Measurements from ENCODE around the gene GPC2.
"Not testable (repeated sequence)": the region's sequence is repeated elsewhere in the genome, so short reads cannot be mapped to it uniquely, and the experiment has no call there.

The GPC2 gene

DNA sequence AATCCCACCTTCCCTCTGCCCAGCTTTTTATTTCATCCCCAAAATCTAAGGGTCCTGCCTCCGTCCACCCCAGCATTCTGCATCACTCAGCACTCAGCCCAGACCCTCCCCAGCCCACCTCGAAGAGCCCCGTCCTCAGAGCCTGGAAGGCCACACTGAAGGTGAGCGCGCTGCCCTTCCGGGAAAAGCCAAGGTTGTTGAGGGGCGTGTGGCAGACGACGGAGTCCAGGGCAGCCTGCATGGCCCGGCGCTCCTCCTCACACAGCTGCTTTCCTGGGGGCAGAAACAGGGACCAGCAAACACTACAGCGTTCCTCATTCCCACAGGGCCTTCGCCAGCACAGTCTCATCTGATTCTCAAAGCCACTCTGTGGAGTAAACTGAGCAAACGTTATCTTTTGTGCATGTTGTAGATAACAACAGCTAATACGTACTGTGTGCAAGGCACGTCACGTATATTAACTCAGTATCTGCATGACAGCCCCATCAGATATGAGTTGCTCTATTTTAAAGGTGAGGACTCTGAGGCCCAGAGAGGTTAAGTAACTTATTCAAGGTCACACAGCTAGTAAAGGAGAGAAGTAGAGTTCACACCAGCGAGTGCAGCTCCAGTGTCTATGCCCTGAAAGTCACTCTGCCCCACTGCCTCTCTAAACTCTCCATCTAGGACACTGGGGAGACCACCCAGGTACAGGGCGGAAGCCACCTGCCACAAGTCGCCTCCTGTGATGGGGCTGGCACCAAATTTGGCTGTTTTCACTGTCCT, 21.4 kb downstream of the GPC2 start:
- H3K9ac ChIP-seq (ENCODE audit: low read length), result no peak overlapping the region
- H3K4me1 ChIP-seq (ENCODE audit: control insufficient read depth, low read depth, low read length), result peaks cover 4% of the 10 kb centered on the region
- no peaks in the 10 kb centered on the region for H3K27me3 ChIP-seq (ENCODE audit: control insufficient read depth, insufficient read depth, low read length)
- H3K36me3 ChIP-seq (ENCODE audit: control insufficient read depth, low read depth, low read length), result peaks cover 24% of the 10 kb centered on the region
- H3K4me3 ChIP-seq (ENCODE audit: low read length), result no peak overlapping the region
- H3K9me3 ChIP-seq (ENCODE audit: control insufficient read depth, low read depth, low read length), result no peaks in the 10 kb centered on the region
- H3K27ac ChIP-seq (ENCODE audit: low read length), result no peak overlapping the region

GRCh38 chr7:100154651-100155491, 22.3 kb downstream of the GPC2 start:
- Histone ChIP-seq H3K36me3 (ENCODE audit: control insufficient read depth, low read depth, low read length) (peaks cover 24% of the 10 kb centered on the region), H3K4me1 (ENCODE audit: control insufficient read depth, low read depth, low read length) (peaks cover 8% of the 10 kb centered on the region)

GRCh38 chr7:100153708-100154535, 23.3 kb downstream of the GPC2 start:
- no peak overlapping the region for H3K4me3 ChIP-seq (ENCODE audit: low read length)
- H3K27ac ChIP-seq (ENCODE audit: low read length), result no peak overlapping the region
- no peaks in the 10 kb centered on the region for H3K27me3 ChIP-seq (ENCODE audit: control insufficient read depth, insufficient read depth, low read length)
- peaks cover 10% of the 10 kb centered on the region for H3K4me1 ChIP-seq (ENCODE audit: control insufficient read depth, low read depth, low read length)
- H3K9me3 ChIP-seq (ENCODE audit: control insufficient read depth, low read depth, low read length), result no peaks in the 10 kb centered on the region
- H3K36me3 ChIP-seq (ENCODE audit: control insufficient read depth, low read depth, low read length), result peaks cover 24% of the 10 kb centered on the region
- H3K9ac ChIP-seq (ENCODE audit: low read length), result no peak overlapping the region

More at GRCh38 chr7:100154651-100155491, 22.3 kb downstream of the GPC2 start:
- no peak overlapping the region for H3K4me3 ChIP-seq (ENCODE audit: low read length)
- H3K27me3 ChIP-seq (ENCODE audit: control insufficient read depth, insufficient read depth, low read length), result no peaks in the 10 kb centered on the region
- H3K9ac ChIP-seq (ENCODE audit: low read length), result no peak overlapping the region
- H3K9me3 ChIP-seq (ENCODE audit: control insufficient read depth, low read depth, low read length), result no peaks in the 10 kb centered on the region
- H3K27ac ChIP-seq (ENCODE audit: low read length), result no peak overlapping the region

DNA sequence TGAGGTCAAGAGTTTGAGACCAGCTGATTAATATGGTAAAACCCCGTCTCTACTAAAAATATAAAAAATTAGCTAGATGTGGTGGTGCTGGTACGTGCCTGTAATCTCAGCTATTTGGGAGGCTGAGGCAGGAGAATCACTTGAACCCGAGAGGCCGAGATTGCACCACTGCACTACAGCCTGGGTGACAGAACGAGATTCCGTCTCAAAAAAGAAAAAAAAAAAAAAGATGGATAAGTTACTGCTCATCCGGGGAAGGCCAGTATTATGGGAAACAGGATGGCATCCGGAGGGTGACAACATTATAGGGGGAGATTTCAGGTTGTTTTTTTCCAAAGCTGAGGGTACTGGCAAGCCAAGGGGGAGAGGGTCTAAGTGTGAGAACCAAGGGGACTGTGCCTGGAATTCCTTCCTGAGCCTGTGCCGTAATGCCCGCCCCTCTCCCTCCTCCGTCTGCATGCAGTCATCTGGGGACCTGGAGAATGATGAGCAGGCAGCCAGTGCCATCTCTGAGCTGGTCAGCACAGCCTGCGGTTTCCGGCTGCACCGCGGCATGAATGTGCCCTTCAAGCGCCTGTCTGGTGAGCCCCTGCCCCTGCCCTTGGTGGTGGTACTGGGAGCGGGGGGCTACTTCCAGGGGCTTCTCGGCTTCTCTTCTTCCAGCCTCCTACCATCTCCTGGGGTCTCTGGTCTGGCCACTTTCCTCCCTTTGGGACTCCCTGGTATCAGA, 24.1 kb downstream of the GPC2 start:
- no peak overlapping the region for H3K27ac ChIP-seq (ENCODE audit: low read length)

GRCh38 chr7:100152404-100152803, 24.8 kb downstream of the GPC2 start:
- Histone ChIP-seq H3K4me3 (ENCODE audit: low read length) (no peak overlapping the region), H3K9me3 (ENCODE audit: control insufficient read depth, low read depth, low read length) (no peaks in the 10 kb centered on the region), H3K4me1 (ENCODE audit: control insufficient read depth, low read depth, low read length) (peaks cover 11% of the 10 kb centered on the region), H3K9ac (ENCODE audit: low read length) (no peak overlapping the region), H3K27ac (ENCODE audit: low read length) (no peak overlapping the region), H3K36me3 (ENCODE audit: control insufficient read depth, low read depth, low read length) (peaks cover 24% of the 10 kb centered on the region), H3K27me3 (ENCODE audit: control insufficient read depth, insufficient read depth, low read length) (no peaks in the 10 kb centered on the region)

More for the DNA sequence above, 24.1 kb downstream of the GPC2 start:
- H3K4me3 ChIP-seq (ENCODE audit: low read length), result no peak overlapping the region
- H3K36me3 ChIP-seq (ENCODE audit: control insufficient read depth, low read depth, low read length), result peaks cover 24% of the 10 kb centered on the region
- no peaks in the 10 kb centered on the region for H3K27me3 ChIP-seq (ENCODE audit: control insufficient read depth, insufficient read depth, low read length)
- no peaks in the 10 kb centered on the region for H3K9me3 ChIP-seq (ENCODE audit: control insufficient read depth, low read depth, low read length)
- peaks cover 12% of the 10 kb centered on the region for H3K4me1 ChIP-seq (ENCODE audit: control insufficient read depth, low read depth, low read length)
- no peak overlapping the region for H3K9ac ChIP-seq (ENCODE audit: low read length)

DNA sequence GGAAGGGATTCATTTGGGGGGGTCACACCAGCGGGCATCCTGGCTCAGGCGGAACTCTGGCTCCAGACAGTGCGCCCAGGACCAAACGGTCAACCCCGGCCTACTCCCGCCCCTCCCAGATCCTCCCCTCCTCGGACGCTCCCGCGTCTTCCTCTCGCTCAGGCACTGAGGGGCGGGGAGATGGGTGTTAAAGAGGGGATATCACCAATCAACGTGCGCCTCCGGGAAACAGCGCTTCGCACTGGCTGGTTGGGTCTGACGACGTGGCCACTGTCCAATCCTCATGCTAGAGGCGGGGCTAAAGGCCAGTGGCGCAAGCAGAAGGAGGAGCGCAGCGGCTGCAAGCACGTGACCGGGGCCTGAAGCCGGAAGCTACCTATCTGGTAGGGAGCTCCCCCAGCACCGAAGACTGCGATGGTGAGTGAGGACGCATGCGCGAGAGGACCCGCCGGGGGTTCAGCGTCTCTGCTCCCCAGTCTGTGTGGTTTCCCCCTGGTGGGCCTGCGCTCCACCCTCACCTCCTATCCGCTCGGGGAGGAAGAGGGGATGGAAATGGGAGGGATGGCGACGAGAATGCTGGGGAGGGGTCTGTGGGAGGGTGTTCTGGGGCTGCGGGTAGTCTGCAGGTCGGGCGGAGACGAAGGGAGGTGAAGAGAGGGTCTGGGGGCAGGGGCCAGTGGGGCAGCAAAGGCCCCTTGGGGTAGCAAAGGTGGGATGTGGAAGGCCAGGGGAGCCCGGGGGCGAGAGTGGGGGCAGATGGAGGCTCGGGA, 28.4 kb downstream of the GPC2 start, which contains the start of gene LAMTOR4:
LAMTOR4 (plus strand) TSS at position 360 of the 770 bp plus-strand sequence; CDS start at position 415, 55 bp downstream.
- Histone ChIP-seq H3K4me3 (ENCODE audit: low read length) (peak within 1 kb of the TSS; percentile 94), H3K27me3 (ENCODE audit: control insufficient read depth, insufficient read depth, low read length) (no peaks in the 10 kb centered on the region), H3K4me1 (ENCODE audit: control insufficient read depth, low read depth, low read length) (peaks cover 10% of the 10 kb centered on the region), H3K9ac (ENCODE audit: low read length) (peak within 1 kb of the TSS; percentile 77), H3K36me3 (ENCODE audit: control insufficient read depth, low read depth, low read length) (peaks cover 3% of the 10 kb centered on the region), H3K27ac (ENCODE audit: low read length) (peak within 1 kb of the TSS; percentile 67), H3K9me3 (ENCODE audit: control insufficient read depth, low read depth, low read length) (no peaks in the 10 kb centered on the region)

DNA sequence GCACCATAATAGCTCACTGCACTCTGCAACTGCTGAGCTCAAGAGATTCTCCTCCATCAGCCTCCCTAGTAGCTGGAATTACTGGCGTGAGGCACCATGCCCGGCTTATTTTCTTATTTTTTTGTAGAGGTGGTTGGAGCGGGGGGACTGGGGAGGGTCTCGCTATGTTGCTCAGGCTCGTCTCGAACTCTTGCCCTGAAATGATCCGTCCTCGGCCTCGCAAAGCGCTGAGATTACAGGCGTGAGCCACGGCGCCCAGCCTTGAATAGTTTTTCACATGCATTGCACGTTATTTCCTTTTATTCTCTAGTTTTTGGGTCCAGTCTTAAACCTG, 29.0 kb downstream of the GPC2 start:
- Histone ChIP-seq H3K4me3 (ENCODE audit: low read length) (peak overlapping the region; percentile 28), H3K4me1 (ENCODE audit: control insufficient read depth, low read depth, low read length) (peaks cover 10% of the 10 kb centered on the region), H3K9ac (ENCODE audit: low read length) (no peak overlapping the region), H3K27me3 (ENCODE audit: control insufficient read depth, insufficient read depth, low read length) (no peaks in the 10 kb centered on the region), H3K27ac (ENCODE audit: low read length) (peak overlapping the region; percentile 24), H3K36me3 (ENCODE audit: control insufficient read depth, low read depth, low read length) (no peaks in the 10 kb centered on the region), H3K9me3 (ENCODE audit: control insufficient read depth, low read depth, low read length) (no peaks in the 10 kb centered on the region)

GRCh38 chr7:100147278-100147677, 29.9 kb downstream of the GPC2 start:
- H3K9ac ChIP-seq (ENCODE audit: low read length), result no peak overlapping the region
- peaks cover 10% of the 10 kb centered on the region for H3K4me1 ChIP-seq (ENCODE audit: control insufficient read depth, low read depth, low read length)
- no peak overlapping the region for H3K4me3 ChIP-seq (ENCODE audit: low read length)
- no peaks in the 10 kb centered on the region for H3K9me3 ChIP-seq (ENCODE audit: control insufficient read depth, low read depth, low read length)
- no peak overlapping the region for H3K27ac ChIP-seq (ENCODE audit: low read length)
- no peaks in the 10 kb centered on the region for H3K36me3 ChIP-seq (ENCODE audit: control insufficient read depth, low read depth, low read length)
- no peaks in the 10 kb centered on the region for H3K27me3 ChIP-seq (ENCODE audit: control insufficient read depth, insufficient read depth, low read length)

GRCh38 chr7:100146350-100146749, 30.8 kb downstream of the GPC2 start:
- not testable (repeated sequence) for H3K36me3 ChIP-seq (ENCODE audit: control insufficient read depth, low read depth, low read length); H3K27ac ChIP-seq (ENCODE audit: low read length); H3K9me3 ChIP-seq (ENCODE audit: control insufficient read depth, low read depth, low read length); H3K27me3 ChIP-seq (ENCODE audit: control insufficient read depth, insufficient read depth, low read length); H3K4me3 ChIP-seq (ENCODE audit: low read length); H3K9ac ChIP-seq (ENCODE audit: low read length)
- H3K4me1 ChIP-seq (ENCODE audit: control insufficient read depth, low read depth, low read length), result peaks cover 10% of the 10 kb centered on the region

- Histone ChIP-seq H3K9me3 (ENCODE audit: control insufficient read depth, low read depth, low read length) (no peaks in the 10 kb centered on the region), H3K4me3 (ENCODE audit: low read length) (no peak overlapping the region), H3K27me3 (ENCODE audit: control insufficient read depth, insufficient read depth, low read length) (no peaks in the 10 kb centered on the region), H3K27ac (ENCODE audit: low read length) (no peak overlapping the region), H3K36me3 (ENCODE audit: control insufficient read depth, low read depth, low read length) (no peaks in the 10 kb centered on the region), H3K9ac (ENCODE audit: low read length) (no peak overlapping the region), H3K4me1 (ENCODE audit: control insufficient read depth, low read depth, low read length) (no peaks in the 10 kb centered on the region)
Observed at GRCh38 chr7:100142461-100142860, 34.7 kb downstream of the GPC2 start.
